Mesendoderm (in vitro differentiated cells): ENCODE results near the gene TMPRSS15. TPM values are rescaled to one million over a fixed set of nuclear protein-coding genes. Genes with fewer than 3 reads are reported as not detected.

Experiments
- DNase-seq: peaks from one replicate; pipeline ENCODE4 v3.0.0; 2013
- H2AK5ac ChIP-seq: 2 replicates; pipeline ENCODE4 v1.6.1; 2013; ENCODE audit warnings: low read length, inconsistent platforms
- H2BK120ac ChIP-seq: 2 replicates; pipeline ENCODE4 v1.6.1; 2013; ENCODE audit warnings: low read depth, mild to moderate bottlenecking, low read length, moderate library complexity, mixed read lengths
- H2BK15ac ChIP-seq: replicated peaks from 2 replicates; pipeline ENCODE4 v1.6.1; 2013; ENCODE audit warnings: low read depth, mild to moderate bottlenecking, moderate library complexity
- H2BK5ac ChIP-seq: 2 replicates; pipeline ENCODE4 v1.6.1; 2013; ENCODE audit warnings: low read length, inconsistent platforms
- H3K18ac ChIP-seq: 2 replicates; pipeline ENCODE4 v1.6.1; 2013; ENCODE audit warnings: mild to moderate bottlenecking, low read length, mixed read lengths
- H3K23ac ChIP-seq: one replicate; pipeline ENCODE4 v1.6.1; 2013; ENCODE audit warnings: low read length
- H3K27ac ChIP-seq: 2 replicates; pipeline ENCODE4 v1.5.1; 2013; ENCODE audit warnings: low read depth, mild to moderate bottlenecking, inconsistent platforms, low read length, moderate library complexity
- H3K27me3 ChIP-seq: 2 replicates; pipeline ENCODE4 v1.6.1; 2013; ENCODE audit warnings: low read length, control low read depth, mild to moderate bottlenecking, inconsistent platforms; ENCODE audit not compliant: insufficient read depth, poor library complexity
- H3K36me3 ChIP-seq: 2 replicates; pipeline ENCODE4 v1.6.1; 2013; ENCODE audit warnings: low read length, inconsistent platforms; ENCODE audit not compliant: control insufficient read depth, insufficient read depth
- H3K4ac ChIP-seq: one replicate; pipeline ENCODE4 v1.6.1; 2013; ENCODE audit warnings: low read depth, mild to moderate bottlenecking, low read length, moderate library complexity
- H3K4me1 ChIP-seq: 2 replicates; pipeline ENCODE4 v1.6.1; 2013; ENCODE audit warnings: low read depth, low read length, inconsistent platforms; ENCODE audit not compliant: control insufficient read depth
- H3K4me2 ChIP-seq: 2 replicates; pipeline ENCODE4 v1.6.1; 2013; ENCODE audit warnings: low read length
- H3K4me3 ChIP-seq: 2 replicates; pipeline ENCODE4 v1.5.1; 2013; ENCODE audit warnings: mild to moderate bottlenecking, low read length
- H3K56ac ChIP-seq: one replicate; pipeline ENCODE4 v1.6.1; 2013; ENCODE audit warnings: low read length
- H3K79me1 ChIP-seq: 2 replicates; pipeline ENCODE4 v1.6.1; 2013; ENCODE audit warnings: low read length, inconsistent platforms
- H3K79me2 ChIP-seq: 2 replicates; pipeline ENCODE4 v1.6.1; 2013; ENCODE audit warnings: mild to moderate bottlenecking, low read length; ENCODE audit not compliant: control insufficient read depth, insufficient read depth
- H3K9ac ChIP-seq: 2 replicates; pipeline ENCODE4 v1.6.1; 2013; ENCODE audit warnings: low read length, inconsistent platforms
- H4K5ac ChIP-seq: one replicate; pipeline ENCODE4 v1.6.1; 2013; ENCODE audit warnings: low read length
- H4K8ac ChIP-seq: one replicate; pipeline ENCODE4 v1.6.1; 2013; ENCODE audit warnings: low read depth, mild to moderate bottlenecking, control low read depth, low read length, moderate library complexity
- WGBS: extraction: QIAGEN DNeasy Blood & Tissue Kit; methylation state at CpG from one replicate; pipeline ENCODE4 v1.1.7; 2013; ENCODE audit warnings: low lambda C conversion rate, missing lambda C conversion rate; ENCODE audit not compliant: insufficient coverage; ENCODE audit errors: extremely low coverage; 5-methylcytosine and 5-hydroxymethylcytosine counted together
- polyA plus RNA-seq, 2 experiments: library from polyadenylated mRNA; stranded (reverse); fragments of 200-250 nt; gene quantifications; one replicate each; pipeline ENCODE4 v1.2.3, GENCODE V29; 2013

The TMPRSS15 gene
- polyA plus RNA-seq (2013, experiment 1 of 2), result 0.01 TPM
- 0.03 TPM for polyA plus RNA-seq (2013, experiment 2 of 2)

DNA sequence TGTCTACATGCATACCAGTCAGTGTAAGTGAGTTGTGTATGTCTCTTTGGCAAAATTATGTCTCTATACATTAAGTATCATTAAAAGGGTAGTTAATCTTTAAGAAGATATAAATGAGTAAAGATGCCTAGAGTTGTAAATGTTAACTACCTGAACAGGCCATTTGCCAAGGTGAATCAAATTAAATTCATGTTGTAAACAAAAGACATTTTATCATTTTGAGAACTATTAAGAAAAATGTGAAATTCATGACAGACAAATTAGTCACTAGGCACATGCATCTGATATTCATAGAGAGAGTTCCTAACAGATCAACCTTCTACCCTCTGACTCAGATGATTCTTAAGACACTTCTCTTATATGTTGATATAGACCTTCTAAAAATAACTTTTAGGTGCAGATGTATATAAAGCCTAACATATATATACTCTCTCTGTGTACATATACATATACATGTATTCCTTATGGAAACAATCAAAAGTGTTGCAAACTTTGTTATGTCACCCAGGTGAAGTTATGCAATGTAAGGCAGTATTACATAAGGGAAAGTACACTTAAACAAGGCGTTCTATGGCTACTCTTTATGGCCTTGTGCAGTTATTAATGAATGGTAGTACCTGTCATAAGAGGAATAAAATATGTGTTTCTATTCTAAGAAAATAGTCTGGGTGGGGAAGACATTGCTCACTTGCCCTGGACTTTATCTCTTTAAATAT, at the start of gene TMPRSS15:
TSS of gene TMPRSS15 (minus strand) at position 51 of the 716 bp plus-strand sequence. CDS start 163 bp downstream, outside the sequence.
- Histone ChIP-seq H3K18ac (no peak within 1 kb of the TSS), H4K8ac (no peak within 1 kb of the TSS), H3K79me1 (no peaks in the 10 kb centered on the region), H3K9ac (no peak within 1 kb of the TSS), H3K4ac (no peak within 1 kb of the TSS), H2AK5ac (no peak within 1 kb of the TSS), H2BK5ac (no peak within 1 kb of the TSS), H3K4me2 (no peak within 1 kb of the TSS), H3K23ac (no peak within 1 kb of the TSS), H3K4me3 (no peak within 1 kb of the TSS), H3K56ac (no peak within 1 kb of the TSS), H2BK15ac (no peak within 1 kb of the TSS), H4K5ac (no peak within 1 kb of the TSS), H3K27ac (no peak within 1 kb of the TSS), H3K27me3 (no peaks in the 10 kb centered on the region), H3K36me3 (no peaks in the 10 kb centered on the region), H2BK120ac (no peak within 1 kb of the TSS), H3K79me2 (no peaks in the 10 kb centered on the region), H3K4me1 (no peaks in the 10 kb centered on the region)
- no peak for DNase-seq
- whole genome bisulfite sequencing, result no CpG with 5 or more reads among the region's 1 CpG

DNA sequence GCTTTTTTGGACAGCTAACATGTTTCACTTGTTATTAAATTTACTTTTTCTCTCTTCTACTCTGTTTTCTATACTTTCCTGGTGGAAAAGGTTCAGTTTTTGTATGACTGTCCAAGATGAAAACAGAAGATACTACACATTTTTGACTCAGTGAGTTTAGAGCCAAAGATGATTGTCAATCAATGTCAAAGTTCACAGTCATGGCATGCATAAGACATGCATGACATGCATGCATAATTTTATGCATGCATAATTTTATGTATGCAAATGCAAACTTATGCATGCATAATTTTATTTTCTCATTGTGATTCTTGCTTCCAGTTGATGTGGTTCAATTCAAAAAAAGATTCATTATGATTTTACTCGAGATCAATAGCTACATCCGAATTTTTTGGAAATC, 48.1 kb upstream of the TMPRSS15 start:
- no peak overlapping the region for H3K4me2 ChIP-seq
- no peaks in the 10 kb centered on the region for H3K27me3 ChIP-seq
- no peak overlapping the region for H3K9ac ChIP-seq
- no peak overlapping the region for H3K56ac ChIP-seq
- H3K18ac ChIP-seq, result no peak overlapping the region
- H3K4ac ChIP-seq, result no peak overlapping the region
- H2BK15ac ChIP-seq, result no peak overlapping the region
- no peak overlapping the region for H3K27ac ChIP-seq
- no peak overlapping the region for H4K5ac ChIP-seq
- no CpG with 5 or more reads among the region's 2 CpGs for WGBS
- H2AK5ac ChIP-seq, result no peak overlapping the region
- no peak overlapping the region for H2BK5ac ChIP-seq
- H3K4me1 ChIP-seq, result no peaks in the 10 kb centered on the region
- H3K23ac ChIP-seq, result no peak overlapping the region
- H2BK120ac ChIP-seq, result no peak overlapping the region
- H3K79me1 ChIP-seq, result no peaks in the 10 kb centered on the region
- no peak overlapping the region for H3K4me3 ChIP-seq
- H3K36me3 ChIP-seq, result no peaks in the 10 kb centered on the region
- no peaks in the 10 kb centered on the region for H3K79me2 ChIP-seq
- DNase-seq, result no peak
- H4K8ac ChIP-seq, result no peak overlapping the region

DNA sequence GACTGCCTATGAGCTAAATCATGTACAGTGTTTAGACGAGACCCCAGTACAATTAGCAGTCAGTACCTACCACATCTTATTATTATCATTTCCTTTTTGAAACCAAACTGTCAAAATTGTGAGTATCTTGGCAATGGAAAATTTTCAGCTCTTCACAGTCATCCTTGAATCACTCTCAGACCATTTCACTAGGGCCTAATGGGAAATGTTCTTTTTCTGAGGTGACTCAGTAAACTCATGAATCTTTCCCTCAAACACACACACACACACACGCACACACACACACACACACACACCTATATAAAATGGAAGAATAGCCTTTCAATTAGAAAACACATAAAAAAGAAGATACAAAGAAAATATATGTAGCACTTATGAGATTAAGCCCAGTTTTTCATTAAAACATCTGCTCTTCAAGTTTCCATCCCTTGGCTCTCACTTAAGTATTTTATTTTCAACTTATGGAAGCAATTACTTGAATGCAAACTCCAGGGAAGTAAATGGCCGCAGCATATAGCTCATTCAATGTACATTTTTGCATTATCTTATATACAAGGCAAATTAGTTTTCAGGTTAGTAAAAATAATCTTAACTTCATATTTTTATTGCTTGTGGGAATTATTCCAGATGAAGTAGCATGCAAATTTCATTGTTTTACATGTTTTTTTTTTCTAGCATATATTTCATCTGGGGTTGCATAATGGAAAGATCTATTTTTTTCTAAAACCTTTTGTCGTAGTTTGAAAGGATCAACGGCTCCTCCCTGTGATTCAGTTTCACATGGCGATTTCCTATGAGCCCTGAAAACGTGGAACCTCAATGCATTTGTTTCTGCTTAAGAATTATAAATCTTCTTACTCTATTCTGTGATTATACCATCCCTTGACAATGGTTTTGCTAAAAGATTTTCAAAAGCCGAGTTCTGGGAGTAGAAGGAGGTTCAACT, 46.3 kb upstream of the TMPRSS15 start:
- Histone ChIP-seq H2BK15ac (no peak overlapping the region), H2BK120ac (no peak overlapping the region), H3K4me2 (no peak overlapping the region), H3K4me1 (no peaks in the 10 kb centered on the region), H3K23ac (no peak overlapping the region), H3K9ac (no peak overlapping the region), H3K79me1 (no peaks in the 10 kb centered on the region), H3K27me3 (no peaks in the 10 kb centered on the region), H3K79me2 (no peaks in the 10 kb centered on the region), H3K4me3 (no peak overlapping the region), H3K18ac (no peak overlapping the region), H4K5ac (no peak overlapping the region), H3K4ac (no peak overlapping the region), H3K27ac (no peak overlapping the region), H3K36me3 (no peaks in the 10 kb centered on the region), H4K8ac (no peak overlapping the region), H2BK5ac (no peak overlapping the region), H3K56ac (no peak overlapping the region), H2AK5ac (no peak overlapping the region)
- no CpG with 5 or more reads among the region's 8 CpGs for WGBS
- no peak for DNase-seq

DNA sequence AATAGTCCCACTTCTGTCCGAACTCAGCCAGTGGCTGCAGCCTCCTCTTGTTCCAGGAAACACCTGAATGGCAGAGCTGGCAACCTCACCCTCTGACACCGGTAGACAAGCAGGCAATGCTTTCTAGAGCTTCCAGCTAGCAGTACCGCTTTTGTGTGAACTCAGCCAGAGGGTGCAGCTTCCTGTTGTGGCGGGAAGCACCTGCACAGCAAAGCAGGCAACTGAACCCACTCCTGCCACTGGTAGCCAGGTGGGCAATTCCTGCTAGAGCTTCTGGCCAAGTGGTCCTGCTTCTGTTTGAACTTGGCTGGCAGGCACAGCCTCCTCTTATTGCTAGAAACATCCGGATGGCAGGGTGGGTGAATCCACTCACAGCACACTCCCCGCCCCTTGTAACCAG, 40.1 kb upstream of the TMPRSS15 start:
- H3K4ac ChIP-seq, result no peak overlapping the region
- H2BK15ac ChIP-seq, result no peak overlapping the region
- DNase-seq, result no peak
- H3K18ac ChIP-seq, result no peak overlapping the region
- no peak overlapping the region for H3K27ac ChIP-seq
- no peak overlapping the region for H3K4me2 ChIP-seq
- no peak overlapping the region for H3K56ac ChIP-seq
- H3K79me2 ChIP-seq, result no peaks in the 10 kb centered on the region
- no peak overlapping the region for H4K5ac ChIP-seq
- no peak overlapping the region for H2AK5ac ChIP-seq
- no CpG with 5 or more reads among the region's 6 CpGs for WGBS
- no peak overlapping the region for H3K23ac ChIP-seq
- H3K9ac ChIP-seq, result no peak overlapping the region
- H2BK5ac ChIP-seq, result no peak overlapping the region
- no peak overlapping the region for H3K4me3 ChIP-seq
- no peaks in the 10 kb centered on the region for H3K79me1 ChIP-seq
- no peaks in the 10 kb centered on the region for H3K27me3 ChIP-seq
- H3K36me3 ChIP-seq, result no peaks in the 10 kb centered on the region
- no peak overlapping the region for H4K8ac ChIP-seq
- no peaks in the 10 kb centered on the region for H3K4me1 ChIP-seq
- no peak overlapping the region for H2BK120ac ChIP-seq

DNA sequence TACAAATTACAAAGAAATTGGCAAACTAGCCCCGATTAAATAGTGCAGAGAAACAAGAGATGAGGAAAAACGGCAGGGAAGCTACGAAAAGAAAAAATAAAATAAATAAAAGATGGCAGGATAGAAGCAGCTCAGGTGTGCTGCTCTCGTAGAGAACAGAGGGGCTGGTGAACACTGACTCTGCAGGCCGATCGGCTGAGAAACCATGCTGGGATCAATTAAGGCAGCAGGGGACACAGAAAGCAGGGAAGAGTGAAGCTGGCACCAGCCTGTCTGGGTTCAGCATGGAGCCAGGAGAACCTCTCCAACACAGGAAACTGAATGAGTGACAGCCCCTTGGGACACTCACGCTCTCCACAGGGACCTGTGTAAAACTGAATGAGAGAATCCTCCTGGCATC, 39.5 kb upstream of the TMPRSS15 start:
- Histone ChIP-seq H3K4ac (no peak overlapping the region), H3K4me2 (no peak overlapping the region), H3K27me3 (no peaks in the 10 kb centered on the region), H3K56ac (no peak overlapping the region), H3K4me3 (no peak overlapping the region), H2BK15ac (no peak overlapping the region), H3K18ac (no peak overlapping the region), H4K8ac (no peak overlapping the region), H3K23ac (no peak overlapping the region), H3K4me1 (no peaks in the 10 kb centered on the region), H3K27ac (no peak overlapping the region), H3K79me2 (no peaks in the 10 kb centered on the region), H3K36me3 (no peaks in the 10 kb centered on the region), H2AK5ac (no peak overlapping the region), H4K5ac (no peak overlapping the region), H3K9ac (no peak overlapping the region), H2BK120ac (no peak overlapping the region), H2BK5ac (no peak overlapping the region), H3K79me1 (no peaks in the 10 kb centered on the region)
- no peak for DNase-seq
- no CpG with 5 or more reads among the region's 7 CpGs for WGBS
